HL-60 (cell line): Measurements from ENCODE around the gene FBP1.

Experiments
- DNase-seq, 2 experiments: peaks; one replicate each; pipeline ENCODE4 v3.0.0-alpha.2; 2010 to 2020; ENCODE audit warnings: low read depth in 1 of 2, low spot score in 1 of 2
- H3K27ac ChIP-seq: fragments of 250-450 bp; sonication (Bioruptor Pico); replicated peaks from 2 replicates; pipeline ENCODE4 v1.5.1; 2020; ENCODE audit warnings: mild to moderate bottlenecking, moderate library complexity
- H3K27me3 ChIP-seq: fragments of 250-450 bp; sonication (Bioruptor Pico); 2 replicates; pipeline ENCODE4 v1.5.1; 2021; ENCODE audit warnings: mild to moderate bottlenecking, moderate library complexity; ENCODE audit not compliant: insufficient read depth, poor library complexity, severe bottlenecking
- H3K4me3 ChIP-seq: replicated peaks from 2 replicates; pipeline ENCODE4 v1.5.1; 2011; ENCODE audit warnings: mild to moderate bottlenecking, control low read depth, low read length; ENCODE audit not compliant: insufficient read depth
- CTCF ChIP-seq: IDR thresholded peaks from one replicate; pipeline ENCODE4 v1.5.1; 2011; ENCODE audit warnings: low read length, control low read depth, inconsistent platforms; ENCODE audit not compliant: insufficient read depth
- GABPA ChIP-seq: IDR thresholded peaks from 2 replicates; pipeline ENCODE4 v1.6.1; 2012; ENCODE audit warnings: low read depth
- POLR2AphosphoS5 ChIP-seq: IDR thresholded peaks from 2 replicates; pipeline ENCODE4 v1.6.1; 2012; ENCODE audit warnings: low read depth
- REST ChIP-seq: IDR thresholded peaks from 2 replicates; pipeline ENCODE4 v1.6.1; 2012; ENCODE audit warnings: low read depth; ENCODE audit not compliant: insufficient replicate concordance
- SPI1 ChIP-seq: IDR thresholded peaks from 2 replicates; pipeline ENCODE4 v1.6.1; 2012; ENCODE audit warnings: low read depth, mild to moderate bottlenecking, borderline replicate concordance

The FBP1 gene

GRCh38 chr9:94613003-94613402 lies 26.3 kb downstream of the FBP1 start:
- Histone ChIP-seq H3K4me3 (no peak overlapping the region), H3K27me3 (no peaks in the 10 kb centered on the region), H3K27ac (no peak overlapping the region)
- no peak for DNase-seq
- TF ChIP-seq REST = no peak
- TF ChIP-seq GABPA = no peak
- no peak for TF ChIP-seq SPI1
- TF ChIP-seq POLR2AphosphoS5 = no peak
- TF ChIP-seq CTCF = no peak

GRCh38 chr9:94612071-94612470 lies 27.2 kb downstream of the FBP1 start:
- DNase-seq = no peak
- H3K27me3 ChIP-seq = no peaks in the 10 kb centered on the region
- no peak overlapping the region for H3K4me3 ChIP-seq
- TF ChIP-seq REST (no peak), GABPA (no peak), POLR2AphosphoS5 (no peak), CTCF (no peak), SPI1 (no peak)
- no peak overlapping the region for H3K27ac ChIP-seq

- Histone ChIP-seq H3K4me3 (no peak overlapping the region), H3K27me3 (no peaks in the 10 kb centered on the region), H3K27ac (no peak overlapping the region)
- DNase-seq = peak in 1 of 2 experiments; percentile 5
- TF ChIP-seq CTCF = no peak
- no peak for TF ChIP-seq SPI1
- no peak for TF ChIP-seq REST
- TF ChIP-seq GABPA = no peak
- TF ChIP-seq POLR2AphosphoS5 = no peak
These were observed 27.7 kb downstream of the FBP1 start for GRCh38 chr9:94611638-94612068.
